ENCODE results near the gene MAP9. TPM values are rescaled to one million over a fixed set of nuclear protein-coding genes. Genes with fewer than 3 reads are reported as not detected.
"Not testable (repeated sequence)": the region's sequence is repeated elsewhere in the genome, so short reads cannot be mapped to it uniquely, and the experiment has no call there.

Gene MAP9
- polyA plus RNA-seq, 6 donors from 2014 or later: 4.3 to 13.7 (median 7.8) TPM

DNA sequence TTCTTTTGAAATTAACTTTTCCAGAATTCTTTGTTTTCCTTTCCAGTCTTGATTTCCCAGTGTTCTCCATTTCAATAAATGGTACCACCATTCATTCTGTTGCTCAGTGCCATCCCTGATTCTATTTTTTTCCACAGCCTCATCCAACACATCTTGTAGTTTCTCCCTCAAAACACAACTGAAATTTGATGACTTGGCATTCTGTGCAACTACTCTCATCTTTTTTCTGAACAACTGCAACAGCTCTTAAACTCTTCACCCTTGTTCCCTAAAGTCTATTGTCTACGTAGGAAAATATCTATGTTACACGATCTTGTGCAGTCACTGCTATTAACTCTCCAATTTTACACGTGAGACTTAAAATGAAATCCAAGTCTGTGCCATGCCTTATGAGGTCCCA is 40.5 kb downstream of the MAP9 start:
- Mint-ChIP-seq H3K27ac (no peak overlapping the region), H3K4me3 (no peak overlapping the region), H3K9me3 (peaks cover 3 to 15% (median 6%) of the 10 kb centered on the region in 7 donors), H3K36me3 (no peaks in the 10 kb centered on the region), H3K27me3 (peaks cover 5 to 13% (median 12%) of the 10 kb centered on the region in 3 donors), H3K4me1 (no peaks in the 10 kb centered on the region)
- ATAC-seq (ENCODE audit: low read depth in 2 of 2) (no peak), DNase-seq (no peak)

DNA sequence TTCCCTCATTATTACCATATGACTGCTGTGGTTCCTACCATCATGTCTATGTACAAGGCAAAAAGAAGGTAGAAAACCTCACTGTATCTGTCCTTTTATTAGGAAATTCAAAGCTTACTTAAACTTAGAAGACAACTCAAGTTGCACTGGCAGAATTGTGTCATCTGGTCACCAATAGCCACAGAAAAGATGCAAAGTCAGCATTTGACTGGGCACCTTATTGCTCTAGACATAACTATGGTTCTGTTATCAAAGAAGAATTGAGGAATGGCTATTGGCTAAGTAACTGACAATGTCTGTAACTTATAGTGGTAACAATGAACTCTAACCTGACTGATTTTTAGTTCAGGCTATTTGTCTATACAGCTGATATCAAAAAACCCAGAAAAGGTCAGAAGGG is 45.3 kb downstream of the MAP9 start:
- H3K27me3 Mint-ChIP-seq: peaks cover 2 to 13% (median 9%) of the 10 kb centered on the region in 3 donors
- no peak overlapping the region for H3K4me3 Mint-ChIP-seq
- H3K36me3 Mint-ChIP-seq: no peaks in the 10 kb centered on the region
- H3K9me3 Mint-ChIP-seq: peaks cover 0 to 3% (median 0%) of the 10 kb centered on the region in 7 donors
- DNase-seq (no peak), ATAC-seq (ENCODE audit: low read depth in 2 of 2) (no peak)
- H3K27ac Mint-ChIP-seq: no peak overlapping the region
- no peaks in the 10 kb centered on the region for H3K4me1 Mint-ChIP-seq

DNA sequence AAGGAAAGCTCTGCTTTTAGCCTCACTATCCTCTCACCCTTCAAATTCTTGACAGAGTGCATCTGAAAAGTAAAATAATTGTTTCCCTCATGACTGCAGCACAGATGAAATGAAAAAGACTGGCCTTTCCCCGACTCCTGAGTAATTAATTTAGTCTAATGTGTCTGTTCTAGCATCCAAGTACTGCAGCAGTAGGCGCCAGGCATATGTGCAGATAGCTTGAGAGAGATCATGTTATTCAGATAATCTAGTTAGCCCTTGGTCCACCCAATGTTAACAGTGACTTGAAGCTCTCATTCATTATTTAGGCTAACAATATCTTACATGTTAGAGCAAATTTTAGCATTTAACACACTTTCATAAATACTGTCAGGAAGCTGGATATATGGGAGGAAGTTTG is 54.0 kb downstream of the MAP9 start:
- H3K27ac Mint-ChIP-seq: no peak overlapping the region
- H3K4me3 Mint-ChIP-seq: no peak overlapping the region
- H3K36me3 Mint-ChIP-seq: no peaks in the 10 kb centered on the region
- DNase-seq (no peak), ATAC-seq (ENCODE audit: low read depth in 2 of 2) (no peak)
- H3K9me3 Mint-ChIP-seq: peaks cover 0 to 9% (median 3%) of the 10 kb centered on the region in 7 donors
- peaks cover 8 to 31% (median 22%) of the 10 kb centered on the region in 3 donors for H3K27me3 Mint-ChIP-seq
- H3K4me1 Mint-ChIP-seq: no peaks in the 10 kb centered on the region

DNA sequence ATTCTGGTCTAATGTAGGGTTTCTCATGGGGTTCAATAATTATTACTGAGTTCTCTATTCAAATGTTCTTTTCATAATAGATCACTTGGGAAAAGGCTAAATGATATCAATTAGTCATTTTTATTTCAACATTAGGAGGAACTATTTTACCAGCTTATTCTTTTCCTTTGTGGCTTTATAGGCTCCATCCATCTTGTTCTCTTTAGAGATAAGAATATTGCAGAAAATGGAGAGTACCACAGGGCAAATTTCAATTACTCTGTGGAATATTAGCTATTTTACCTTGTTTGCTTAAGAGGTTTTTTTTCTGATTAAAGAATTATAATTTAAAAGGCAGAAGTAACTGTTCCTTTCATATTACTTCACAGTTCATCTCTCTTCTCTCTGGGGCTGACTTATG is 55.8 kb downstream of the MAP9 start:
- DNase-seq (no peak), ATAC-seq (ENCODE audit: low read depth in 2 of 2) (no peak)
- Mint-ChIP-seq H3K36me3 (no peaks in the 10 kb centered on the region), H3K27me3 (peaks cover 8 to 31% (median 16%) of the 10 kb centered on the region in 3 donors), H3K4me3 (no peak overlapping the region), H3K9me3 (peaks cover 0 to 9% (median 3%) of the 10 kb centered on the region in 7 donors), H3K27ac (no peak overlapping the region), H3K4me1 (no peaks in the 10 kb centered on the region)

DNA sequence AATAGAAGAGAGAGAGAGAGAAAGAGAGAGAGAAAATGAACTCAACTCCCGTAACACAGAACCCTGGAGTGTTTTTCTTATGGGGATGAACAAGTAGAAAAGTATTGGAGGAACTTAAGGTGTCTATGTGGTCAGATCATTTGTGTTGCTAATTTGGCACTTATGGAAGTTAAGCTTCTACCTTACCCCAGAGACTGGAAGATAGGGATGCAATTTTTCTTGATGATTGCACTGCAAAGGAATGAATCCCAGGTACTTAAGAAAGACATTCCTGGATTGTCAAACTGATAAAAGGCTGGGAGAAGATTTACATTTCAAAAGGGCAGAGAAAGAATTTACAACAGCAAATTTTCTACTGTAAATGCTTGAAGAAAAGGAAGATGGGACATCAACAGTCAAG is 57.2 kb downstream of the MAP9 start:
- DNase-seq (no peak), ATAC-seq (ENCODE audit: low read depth in 2 of 2) (no peak)
- Mint-ChIP-seq H3K4me1 (no peaks in the 10 kb centered on the region), H3K4me3 (no peak overlapping the region), H3K27me3 (peaks cover 4 to 30% (median 13%) of the 10 kb centered on the region in 3 donors), H3K36me3 (no peaks in the 10 kb centered on the region), H3K27ac (no peak overlapping the region), H3K9me3 (peaks cover 4 to 10% (median 6%) of the 10 kb centered on the region in 7 donors)

DNA sequence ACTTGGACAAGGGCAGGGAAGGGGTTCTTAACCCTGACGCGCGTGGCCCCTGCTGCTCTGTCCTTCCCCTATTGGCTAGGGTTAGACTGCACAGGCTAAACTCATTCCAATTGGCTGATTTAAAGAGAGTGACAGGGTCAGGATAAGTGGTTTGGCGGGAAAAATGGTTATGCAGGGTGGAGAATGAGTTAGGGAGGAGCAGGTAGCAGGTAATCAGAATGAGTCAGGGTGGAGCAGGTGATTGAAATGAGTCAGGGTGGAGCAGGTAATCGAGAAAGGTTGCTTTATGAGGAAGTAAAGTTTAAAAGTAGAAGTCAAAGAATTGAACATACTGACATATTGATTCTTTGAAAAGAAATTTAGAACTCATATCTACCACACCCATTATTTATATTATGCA is 64.7 kb downstream of the MAP9 start:
- not testable (repeated sequence) for H3K27ac Mint-ChIP-seq; H3K4me3 Mint-ChIP-seq; ATAC-seq (ENCODE audit: low read depth in 2 of 2); DNase-seq; H3K4me1 Mint-ChIP-seq; H3K36me3 Mint-ChIP-seq
- peaks cover 0 to 20% (median 11%) of the 10 kb centered on the region in 3 donors for H3K27me3 Mint-ChIP-seq
- H3K9me3 Mint-ChIP-seq: peaks cover 3 to 13% (median 5%) of the 10 kb centered on the region in 7 donors

DNA sequence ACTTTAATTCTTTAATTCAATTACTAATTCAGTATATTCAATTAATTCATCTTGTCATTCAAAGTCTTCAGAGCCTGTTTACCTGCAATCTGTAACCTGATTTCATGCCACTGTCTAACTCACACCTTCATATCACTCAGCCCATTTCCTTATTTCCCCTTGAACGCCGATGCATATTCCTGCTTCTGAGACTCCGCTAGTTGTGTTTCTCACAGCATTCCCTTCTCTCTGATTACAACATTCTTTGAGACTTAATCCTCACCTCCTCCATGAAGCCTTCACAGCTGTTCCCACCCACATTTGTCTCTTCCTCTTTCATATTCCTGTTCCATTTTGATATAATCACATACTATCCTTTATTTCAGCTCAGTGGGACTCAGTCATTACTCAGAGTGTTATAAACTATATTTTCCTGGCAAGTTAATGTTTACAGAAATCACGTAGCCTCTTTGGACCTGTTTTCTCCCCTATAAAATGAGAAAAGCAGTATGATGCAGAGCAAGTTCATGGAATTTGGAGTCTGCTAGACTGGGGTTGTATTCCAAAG is 69.0 kb downstream of the MAP9 start:
- Mint-ChIP-seq H3K4me3 (no peak overlapping the region), H3K27me3 (peaks cover 0 to 20% (median 5%) of the 10 kb centered on the region in 3 donors), H3K9me3 (peaks cover 0 to 13% (median 1%) of the 10 kb centered on the region in 7 donors), H3K36me3 (no peaks in the 10 kb centered on the region), H3K4me1 (no peaks in the 10 kb centered on the region), H3K27ac (no peak overlapping the region)
- ATAC-seq (ENCODE audit: low read depth in 2 of 2) (no peak), DNase-seq (no peak)

DNA sequence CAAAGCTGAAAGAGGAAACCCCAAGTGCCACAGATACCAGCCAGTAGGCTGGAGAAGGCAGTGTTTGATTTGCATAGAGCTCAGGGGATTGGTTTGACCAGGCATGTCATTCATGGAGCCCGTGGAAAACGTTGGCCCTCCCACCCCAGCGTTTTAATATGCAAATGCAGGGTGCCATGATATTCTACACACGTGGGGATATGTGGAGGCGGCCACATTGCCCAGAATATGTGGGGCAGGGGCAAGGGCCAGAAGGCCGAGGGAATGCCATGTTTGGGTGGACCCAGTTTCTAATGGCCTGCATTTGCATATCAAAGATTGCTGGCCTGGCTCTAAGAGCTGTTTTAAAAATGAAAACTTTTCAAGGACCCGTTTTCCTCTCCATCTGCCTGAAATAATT is 71.1 kb downstream of the MAP9 start:
- Mint-ChIP-seq H3K4me1 (no peaks in the 10 kb centered on the region), H3K27ac (no peak overlapping the region), H3K9me3 (peaks cover 0 to 8% (median 0%) of the 10 kb centered on the region in 7 donors)

DNA sequence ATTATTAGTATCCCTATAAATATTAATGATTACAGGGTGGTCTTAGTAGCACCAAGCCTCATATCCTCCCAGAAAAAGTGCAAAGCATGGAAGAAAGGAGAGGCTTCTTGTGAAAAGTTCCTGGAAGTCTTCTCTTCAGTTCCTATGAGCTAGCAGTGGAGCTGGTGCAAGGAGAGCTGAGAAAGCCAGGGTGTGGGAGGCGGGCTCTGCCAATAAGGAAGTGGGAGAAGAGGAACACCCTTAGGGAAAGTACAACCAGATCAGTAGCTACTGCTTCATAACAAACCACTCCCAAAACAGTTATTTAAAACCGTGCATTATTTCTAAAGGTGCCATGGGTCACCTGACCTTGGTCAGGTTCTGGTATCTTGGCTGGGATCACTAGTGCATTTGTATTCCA is 72.4 kb downstream of the MAP9 start:
- no peaks in the 10 kb centered on the region for H3K36me3 Mint-ChIP-seq
- DNase-seq: no peak
- ATAC-seq (ENCODE audit: low read depth in 2 of 2): no peak

More for the DNA sequence above, 71.1 kb downstream of the MAP9 start:
- H3K36me3 Mint-ChIP-seq: no peaks in the 10 kb centered on the region
- DNase-seq: no peak
- no peak for ATAC-seq (ENCODE audit: low read depth in 2 of 2)
- peaks cover 0 to 12% (median 0%) of the 10 kb centered on the region in 3 donors for H3K27me3 Mint-ChIP-seq
- no peak overlapping the region for H3K4me3 Mint-ChIP-seq

DNA sequence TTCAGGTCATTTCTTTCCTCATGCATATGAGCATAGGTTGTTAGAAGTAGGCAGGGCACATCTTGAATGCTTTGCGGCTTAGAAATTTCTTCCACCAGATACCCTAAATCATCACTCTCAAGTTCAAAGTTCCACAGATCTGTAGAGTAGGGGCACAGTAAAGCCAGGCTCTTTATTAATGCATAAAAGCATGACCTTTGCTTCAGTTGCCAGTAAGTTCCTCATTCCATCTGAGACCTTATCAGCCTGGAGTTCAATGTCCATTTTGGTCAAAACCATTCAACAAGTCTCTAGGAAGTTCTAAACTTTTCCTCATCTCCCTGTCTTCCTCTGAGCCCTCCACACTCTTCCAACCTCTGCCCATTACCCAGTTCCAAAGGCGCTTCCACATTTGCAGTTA is 77.7 kb downstream of the MAP9 start:
- Mint-ChIP-seq H3K27ac (no peak overlapping the region), H3K9me3 (peaks cover 4 to 28% (median 14%) of the 10 kb centered on the region in 7 donors), H3K4me1 (no peaks in the 10 kb centered on the region), H3K36me3 (no peaks in the 10 kb centered on the region), H3K27me3 (no peaks in the 10 kb centered on the region), H3K4me3 (no peak overlapping the region)
- no peak for DNase-seq
- no peak for ATAC-seq (ENCODE audit: low read depth in 2 of 2)

More for the DNA sequence above, 72.4 kb downstream of the MAP9 start:
- Mint-ChIP-seq H3K27ac (no peak overlapping the region), H3K27me3 (peaks cover 0 to 12% (median 0%) of the 10 kb centered on the region in 3 donors), H3K4me1 (no peaks in the 10 kb centered on the region), H3K9me3 (peaks cover 0 to 8% (median 3%) of the 10 kb centered on the region in 7 donors), H3K4me3 (no peak overlapping the region)

Other genes with a start within 250 kb of the MAP9 start
- not detected for gene NPY2R, start 168.3 kb downstream of the MAP9 start, polyA plus RNA-seq (ENCODE audit: low read depth in 6 of 6)